SU-DHL-6 (cell line): Measurements from ENCODE around the gene TOP2A.

Experiments
- H2AFZ ChIP-seq: fragments of 200-600 bp; sonication (generic); 2 replicates; pipeline ENCODE4 v1.6.1; 2014; ENCODE audit warnings: low read depth, mild to moderate bottlenecking, moderate library complexity, mixed read lengths, antibody characterized with exemption, low read length; ENCODE audit not compliant: severe bottlenecking
- H3F3A ChIP-seq: fragments of 200-600 bp; shearing (Covaris generic); 2 replicates; pipeline ENCODE4 v1.6.0; 2016; ENCODE audit warnings: antibody characterized with exemption, mild to moderate bottlenecking; ENCODE audit not compliant: insufficient read depth
- H3K27ac ChIP-seq: fragments of 200-600 bp; sonication (generic); 2 replicates; pipeline ENCODE4 v1.5.1; 2016; ENCODE audit warnings: low read depth, mild to moderate bottlenecking, low read length, moderate library complexity, mixed read lengths
- H3K27me3 ChIP-seq: fragments of 200-600 bp; sonication (generic), shearing (Covaris generic); 2 replicates; pipeline ENCODE4 v1.6.0; 2014; ENCODE audit warnings: mild to moderate bottlenecking, low read length
- H3K36me3 ChIP-seq: fragments of 200-600 bp; sonication (generic); 2 replicates; pipeline ENCODE4 v1.6.1; 2014; ENCODE audit warnings: mild to moderate bottlenecking, low read length, mixed read lengths
- H3K4me2 ChIP-seq: fragments of 300-600, 200-600 bp; shearing (Covaris generic), sonication (generic); 2 replicates; pipeline ENCODE4 v1.6.0; 2014; ENCODE audit warnings: low read length, low read depth, mild to moderate bottlenecking; ENCODE audit not compliant: poor library complexity, severe bottlenecking
- H3K4me3 ChIP-seq: fragments of 200-600 bp; sonication (generic); 2 replicates; pipeline ENCODE4 v1.5.1; 2014; ENCODE audit warnings: antibody characterized with exemption, low read length, mild to moderate bottlenecking, mixed read lengths; ENCODE audit not compliant: insufficient read depth, poor library complexity, severe bottlenecking
- H3K79me2 ChIP-seq: fragments of 200-600 bp; sonication (generic); 2 replicates; pipeline ENCODE4 v1.6.1; 2014; ENCODE audit warnings: mild to moderate bottlenecking, low read length, moderate library complexity; ENCODE audit not compliant: insufficient read depth
- H3K9ac ChIP-seq: fragments of 200-600 bp; sonication (generic); 2 replicates; pipeline ENCODE4 v1.7.0; 2014; ENCODE audit warnings: mild to moderate bottlenecking, low read length
- H3K9me2 ChIP-seq: fragments of 200-600 bp; sonication (generic); replicated peaks from 2 replicates; pipeline ENCODE4 v1.6.1; 2014; ENCODE audit warnings: low read length; ENCODE audit not compliant: insufficient read depth
- H3K9me3 ChIP-seq: fragments of 200-600 bp; sonication (generic); 2 replicates; pipeline ENCODE4 v1.6.1; 2014; ENCODE audit warnings: low read length, mixed read lengths; ENCODE audit not compliant: insufficient read depth
- H4K20me1 ChIP-seq: fragments of 200-600 bp; sonication (generic); 2 replicates; pipeline ENCODE4 v1.6.1; 2014; ENCODE audit warnings: low read depth, mild to moderate bottlenecking, antibody characterized with exemption, low read length, moderate library complexity, mixed read lengths
- CTCF ChIP-seq: fragments of 200-600 bp; sonication (generic); IDR thresholded peaks from one replicate; pipeline ENCODE4 v1.5.1; 2017; ENCODE audit warnings: antibody characterized with exemption, mild to moderate bottlenecking, low read length, moderate library complexity; ENCODE audit not compliant: insufficient read depth, poor library complexity, severe bottlenecking
- EZH2phosphoT487 ChIP-seq: fragments of 200-600 bp; sonication (generic), shearing (Covaris generic); conservative IDR thresholded peaks from 2 replicates; pipeline ENCODE4 v1.6.1; 2018; ENCODE audit warnings: mild to moderate bottlenecking, antibody characterized with exemption, low read length, moderate library complexity, mixed read lengths

Gene TOP2A

GRCh38 chr17:40464392-40464855 is 46.7 kb upstream of the TOP2A start:
- H3K4me3 ChIP-seq = no peak overlapping the region
- H3F3A ChIP-seq = no peaks in the 10 kb centered on the region
- H2AFZ ChIP-seq = no peak overlapping the region
- no peaks in the 10 kb centered on the region for H4K20me1 ChIP-seq
- H3K36me3 ChIP-seq = no peaks in the 10 kb centered on the region
- H3K9me3 ChIP-seq = no peaks in the 10 kb centered on the region
- no peak overlapping the region for H3K27ac ChIP-seq
- TF ChIP-seq EZH2phosphoT487 = no peak
- no peak for TF ChIP-seq CTCF
- no peak overlapping the region for H3K4me2 ChIP-seq
- H3K9ac ChIP-seq = no peak overlapping the region
- no peaks in the 10 kb centered on the region for H3K27me3 ChIP-seq
- H3K9me2 ChIP-seq = no peaks in the 10 kb centered on the region
- no peaks in the 10 kb centered on the region for H3K79me2 ChIP-seq

- Histone ChIP-seq H3K4me3 (no peak overlapping the region), H3K27ac (no peak overlapping the region), H3K27me3 (no peaks in the 10 kb centered on the region), H3K9ac (no peak overlapping the region), H3K79me2 (no peaks in the 10 kb centered on the region), H2AFZ (no peak overlapping the region), H4K20me1 (no peaks in the 10 kb centered on the region), H3K9me3 (no peaks in the 10 kb centered on the region), H3K36me3 (no peaks in the 10 kb centered on the region), H3F3A (no peaks in the 10 kb centered on the region), H3K9me2 (no peaks in the 10 kb centered on the region), H3K4me2 (no peak overlapping the region)
- no peak for TF ChIP-seq CTCF
- TF ChIP-seq EZH2phosphoT487 = no peak
Measured at GRCh38 chr17:40463122-40463550, 45.4 kb upstream of the TOP2A start.

GRCh38 chr17:40462343-40463121 is 44.8 kb upstream of the TOP2A start:
- H3K9ac ChIP-seq = no peak overlapping the region
- H3K27me3 ChIP-seq = no peaks in the 10 kb centered on the region
- H3K9me2 ChIP-seq = no peaks in the 10 kb centered on the region
- TF ChIP-seq CTCF = no peak
- TF ChIP-seq EZH2phosphoT487 = no peak
- H3K36me3 ChIP-seq = no peaks in the 10 kb centered on the region
- no peaks in the 10 kb centered on the region for H3F3A ChIP-seq
- no peak overlapping the region for H3K4me3 ChIP-seq
- H2AFZ ChIP-seq = no peak overlapping the region
- H4K20me1 ChIP-seq = no peaks in the 10 kb centered on the region
- no peak overlapping the region for H3K27ac ChIP-seq
- H3K4me2 ChIP-seq = no peak overlapping the region
- no peaks in the 10 kb centered on the region for H3K9me3 ChIP-seq
- no peaks in the 10 kb centered on the region for H3K79me2 ChIP-seq
